CD14-positive monocyte (primary cell): Measurements from ENCODE around the gene GARNL3. TPM values are rescaled to one million over a fixed set of nuclear protein-coding genes. Genes with fewer than 3 reads are reported as not detected.

Source experiments
- DNase-seq, 3 donors: peaks; one replicate each; pipeline ENCODE4 v3.0.0-alpha.2; 2011 to 2022
- H2AFZ ChIP-seq: 2 replicates; pipeline ENCODE4 v1.6.0; 2012; ENCODE audit warnings: mild to moderate bottlenecking, low read depth, low read length, inconsistent platforms; ENCODE audit not compliant: insufficient read depth, poor library complexity, severe bottlenecking
- H3K27ac ChIP-seq, 2 donors: 1 replicate in 1 of 2; 2 replicates in 1 of 2; pipeline ENCODE4 v1.5.1; 2012 to 2013; ENCODE audit warnings: low read length in 2 of 2, control low read depth in 1 of 2, inconsistent platforms in 1 of 2, low read depth in 1 of 2, mild to moderate bottlenecking in 1 of 2
- H3K27me3 ChIP-seq, 2 donors: one replicate each; pipeline versions ENCODE4 v1.6.0 to v1.6.1; 2011 to 2013; ENCODE audit warnings: low read length in 2 of 2; ENCODE audit not compliant: control insufficient read depth in 2 of 2, insufficient read depth in 2 of 2
- H3K36me3 ChIP-seq, 2 donors: replicated peaks in 1 of 2; 1 replicate in 1 of 2; 2 replicates in 1 of 2; pipeline versions ENCODE4 v1.5.1 to v1.6.1; 2012 to 2013; ENCODE audit warnings: low read length in 2 of 2, control low read depth in 1 of 2, inconsistent platforms in 1 of 2, mild to moderate bottlenecking in 1 of 2; ENCODE audit not compliant: insufficient read depth in 2 of 2, control insufficient read depth in 1 of 2
- H3K4me1 ChIP-seq, 2 donors: 1 replicate in 1 of 2; 2 replicates in 1 of 2; pipeline versions ENCODE4 v1.5.1 to v1.6.1; 2012 to 2013; ENCODE audit warnings: low read length in 2 of 2, control low read depth in 1 of 2, inconsistent platforms in 1 of 2, mild to moderate bottlenecking in 1 of 2, moderate library complexity in 1 of 2; ENCODE audit not compliant: insufficient read depth in 2 of 2, control insufficient read depth in 1 of 2
- H3K4me2 ChIP-seq: replicated peaks from 2 replicates; pipeline ENCODE3; 2012; ENCODE audit warnings: low read length, moderate library complexity, mild to moderate bottlenecking; ENCODE audit not compliant: poor library complexity, severe bottlenecking; ENCODE audit errors: extremely low read depth
- H3K4me3 ChIP-seq, 3 experiments: fragments of 200-600 bp in 1 of 3; sonication (generic) in 1 of 3; replicated peaks in 1 of 3; 1 replicate in 2 of 3; 2 replicates in 1 of 3; pipeline ENCODE4 v1.5.1; 2011 to 2013; ENCODE audit warnings: low read length in 3 of 3, mild to moderate bottlenecking in 3 of 3, control low read depth in 2 of 3, low read depth in 2 of 3, inconsistent platforms in 1 of 3, moderate library complexity in 1 of 3
- H3K79me2 ChIP-seq: 2 replicates; pipeline ENCODE4 v1.6.0; 2012; ENCODE audit warnings: mild to moderate bottlenecking, control low read depth, inconsistent platforms, low read length, moderate library complexity; ENCODE audit not compliant: insufficient read depth
- H3K9ac ChIP-seq: 2 replicates; pipeline ENCODE4 v1.6.0; 2017; ENCODE audit warnings: low read length, mild to moderate bottlenecking; ENCODE audit not compliant: insufficient read depth, poor library complexity, severe bottlenecking
- H3K9me3 ChIP-seq, 2 donors: replicated peaks in 1 of 2; 1 replicate in 1 of 2; 2 replicates in 1 of 2; pipeline versions ENCODE4 v1.5.1 to v1.6.1; 2012 to 2013; ENCODE audit warnings: low read length in 2 of 2, control low read depth in 1 of 2; ENCODE audit not compliant: control insufficient read depth in 1 of 2, insufficient read depth in 1 of 2
- H4K20me1 ChIP-seq: 2 replicates; pipeline ENCODE4 v1.6.0; 2012; ENCODE audit warnings: mild to moderate bottlenecking, low read length, control low read depth, moderate library complexity; ENCODE audit not compliant: insufficient read depth
- H3K27ac Mint-ChIP-seq, 7 donors: one replicate each; pipeline ENCODE4 v1.8.0; 2020; ENCODE audit warnings: mild to moderate bottlenecking in 7 of 7, mixed read lengths in 7 of 7, moderate library complexity in 6 of 7, inconsistent platforms in 2 of 7
- H3K27me3 Mint-ChIP-seq, 3 donors: one replicate each; pipeline ENCODE4 v1.8.0; 2021 to 2022; ENCODE audit warnings: low read depth in 3 of 3, mild to moderate bottlenecking in 3 of 3, mixed read lengths in 3 of 3, moderate library complexity in 3 of 3, inconsistent platforms in 1 of 3
- H3K36me3 Mint-ChIP-seq, 2 donors: one replicate each; pipeline ENCODE4 v1.8.0; 2020; ENCODE audit warnings: mixed read lengths in 2 of 2, inconsistent platforms in 1 of 2, mild to moderate bottlenecking in 1 of 2
- H3K4me1 Mint-ChIP-seq: one replicate; pipeline ENCODE4 v1.8.0; 2020; ENCODE audit warnings: mild to moderate bottlenecking, mixed read lengths
- H3K4me3 Mint-ChIP-seq, 2 donors: one replicate each; pipeline ENCODE4 v1.8.0; 2020; ENCODE audit warnings: mild to moderate bottlenecking in 2 of 2, mixed read lengths in 2 of 2, moderate library complexity in 1 of 2
- H3K9me3 Mint-ChIP-seq, 7 donors: one replicate each; pipeline ENCODE4 v1.8.0; 2020 to 2022; ENCODE audit warnings: mixed read lengths in 7 of 7, mild to moderate bottlenecking in 6 of 7, moderate library complexity in 6 of 7, inconsistent platforms in 2 of 7
- WGBS: methylation state at CpG from one replicate; pipeline ENCODE4 v1.1.5; 2013; ENCODE audit warnings: missing lambda C conversion rate; ENCODE audit not compliant: insufficient coverage; 5-methylcytosine and 5-hydroxymethylcytosine counted together
- intact Hi-C, 2 donors: fragments of 100-400 bp; cut with micrococcal nuclease; formaldehyde crosslinking; loops; one replicate each; pipeline versions ENCODE4 v1.15.0 to v1.15.1; 2023
- polyA plus RNA-seq, 3 donors: library from polyadenylated mRNA; depleted of rRNA in 1 of 3; unstranded in 2 of 3; stranded (reverse) in 1 of 3; fragments of 300-500 nt in 2 of 3; fragments of >200 nt in 1 of 3; fragmentation: Illumina TruSeq in 2 of 3; gene quantifications; 1 replicate in 2 of 3; 2 replicates in 1 of 3; pipeline ENCODE4 v1.2.3, GENCODE V29; 2012 to 2021
- TF ChIP-seq, protein P1 (sequence below): fragments of 200-600 bp; IDR thresholded peaks from one replicate; pipeline ENCODE4 v1.8.0; 2022; ENCODE audit warnings: antibody characterized with exemption, mild to moderate bottlenecking

GARNL3 gene
- polyA plus RNA-seq, 3 donors, result 0.39 to 1.5 (median 0.94) TPM

GRCh38 chr9:127224178-127224882 lies 40.2 kb upstream of the GARNL3 start:
- peaks cover 21% of the 10 kb centered on the region for H3K4me1 Mint-ChIP-seq
- H3K36me3 Mint-ChIP-seq, result peaks cover 3 to 9% of the 10 kb centered on the region in 2 donors
- intact Hi-C loops, result loop anchor here (5.0 to 10.0 kb wide), 3 partner anchors 173 to 693 kb away; partner anchors contain the start of genes LRSAM1 (in 2 of the 2), RPL12 (in 2 of the 2), SLC2A8 (in 2 of the 2) and ST6GALNAC4 (in 1 of the 2)
- Histone ChIP-seq H3K4me3 (peak overlapping the region; percentile 28 to 77 (median 50)), H4K20me1 (no peaks in the 10 kb centered on the region), H3K9ac (peak overlapping the region; percentile 48), H3K27me3 (peaks cover 15 to 35% of the 10 kb centered on the region in 2 donors), H2AFZ (peak overlapping the region; percentile 75), H3K79me2 (no peaks in the 10 kb centered on the region), H3K36me3 (no peaks in the 10 kb centered on the region), H3K4me1 (peaks cover 17 to 25% of the 10 kb centered on the region in 2 donors), H3K9me3 (no peaks in the 10 kb centered on the region), H3K27ac (peak overlapping the region in 1 of 2 donors; percentile 39), H3K4me2 (peak overlapping the region; percentile 96)
- peak; percentile 63 to 75 (median 72) for DNase-seq
- under 1% methylated on average over 51 of the region's 56 CpGs for WGBS
- peaks cover 0 to 12% (median 3%) of the 10 kb centered on the region in 7 donors for H3K9me3 Mint-ChIP-seq
- peaks cover 37 to 51% (median 43%) of the 10 kb centered on the region in 3 donors for H3K27me3 Mint-ChIP-seq
- H3K4me3 Mint-ChIP-seq, result peak overlapping the region; percentile 81 to 85
- TF ChIP-seq, protein P1, sequence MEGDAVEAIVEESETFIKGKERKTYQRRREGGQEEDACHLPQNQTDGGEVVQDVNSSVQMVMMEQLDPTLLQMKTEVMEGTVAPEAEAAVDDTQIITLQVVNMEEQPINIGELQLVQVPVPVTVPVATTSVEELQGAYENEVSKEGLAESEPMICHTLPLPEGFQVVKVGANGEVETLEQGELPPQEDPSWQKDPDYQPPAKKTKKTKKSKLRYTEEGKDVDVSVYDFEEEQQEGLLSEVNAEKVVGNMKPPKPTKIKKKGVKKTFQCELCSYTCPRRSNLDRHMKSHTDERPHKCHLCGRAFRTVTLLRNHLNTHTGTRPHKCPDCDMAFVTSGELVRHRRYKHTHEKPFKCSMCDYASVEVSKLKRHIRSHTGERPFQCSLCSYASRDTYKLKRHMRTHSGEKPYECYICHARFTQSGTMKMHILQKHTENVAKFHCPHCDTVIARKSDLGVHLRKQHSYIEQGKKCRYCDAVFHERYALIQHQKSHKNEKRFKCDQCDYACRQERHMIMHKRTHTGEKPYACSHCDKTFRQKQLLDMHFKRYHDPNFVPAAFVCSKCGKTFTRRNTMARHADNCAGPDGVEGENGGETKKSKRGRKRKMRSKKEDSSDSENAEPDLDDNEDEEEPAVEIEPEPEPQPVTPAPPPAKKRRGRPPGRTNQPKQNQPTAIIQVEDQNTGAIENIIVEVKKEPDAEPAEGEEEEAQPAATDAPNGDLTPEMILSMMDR, result no peak
- H3K27ac Mint-ChIP-seq, result peak overlapping the region in 6 of 7 donors; percentile 76 to 91 (median 82)

- H3K36me3 Mint-ChIP-seq, result peaks cover 3 to 9% of the 10 kb centered on the region in 2 donors
- Histone ChIP-seq H4K20me1 (no peaks in the 10 kb centered on the region), H3K4me2 (peak overlapping the region; percentile 96), H3K79me2 (no peaks in the 10 kb centered on the region), H3K9ac (no peak overlapping the region), H3K4me3 (peak overlapping the region; percentile 50 to 80 (median 68)), H2AFZ (peak overlapping the region; percentile 93), H3K27ac (no peak overlapping the region), H3K27me3 (peaks cover 15 to 35% of the 10 kb centered on the region in 2 donors), H3K9me3 (no peaks in the 10 kb centered on the region), H3K36me3 (no peaks in the 10 kb centered on the region), H3K4me1 (peaks cover 13 to 20% of the 10 kb centered on the region in 2 donors)
- DNase-seq, result peak; percentile 84 to 89 (median 86)
- under 1% methylated on average over 101 of the region's 106 CpGs for WGBS
- peaks cover 17% of the 10 kb centered on the region for H3K4me1 Mint-ChIP-seq
- intact Hi-C loops, result loop anchor here (5.0 to 10.0 kb wide), 3 partner anchors 172 to 692 kb away; partner anchors contain the start of genes LRSAM1 (in 2 of the 2), RPL12 (in 2 of the 2), SLC2A8 (in 2 of the 2) and ST6GALNAC4 (in 1 of the 2)
- H3K4me3 Mint-ChIP-seq, result peak overlapping the region; percentile 81 to 85
- H3K27me3 Mint-ChIP-seq, result peaks cover 37 to 52% (median 43%) of the 10 kb centered on the region in 3 donors
- H3K9me3 Mint-ChIP-seq, result peaks cover 0 to 12% (median 3%) of the 10 kb centered on the region in 7 donors
- TF ChIP-seq, protein P1, result no peak
- peak overlapping the region in 4 of 7 donors; percentile 76 to 91 (median 82) for H3K27ac Mint-ChIP-seq
Measured at GRCh38 chr9:127224883-127225739, 39.5 kb upstream of the GARNL3 start.
